Measurements from ENCODE around the gene RCAN1. TPM values are rescaled to one million over a fixed set of nuclear protein-coding genes. Genes with fewer than 3 reads are reported as not detected.

RCAN1 gene
- total RNA-seq, 1 experiment from 2014 or later: 5.4 TPM

GRCh38 chr21:34534522-34534921 lies 80.4 kb downstream of the RCAN1 start:
- ChIA-PET CTCF (no interaction called here), POLR2A (ENCODE audit: low non-redundant PET) (interaction anchor here (0.6 kb wide), 1 partner anchor 104 kb away, joined by 3 read pairs; no protein-coding TSS in a partner anchor)
- H3K27ac ChIP-seq (ENCODE audit: low read depth, low read length, poor library complexity, severe bottlenecking): no peak overlapping the region
- no peak for DNase-seq (ENCODE audit: low spot score)
- H3K4me1 ChIP-seq (ENCODE audit: insufficient read depth, low read length, poor library complexity, severe bottlenecking): no peaks in the 10 kb centered on the region
- H3K36me3 ChIP-seq (ENCODE audit: insufficient read depth, low read length, poor library complexity, severe bottlenecking): no peaks in the 10 kb centered on the region
- TF ChIP-seq EZH2 (IDR thresholded peaks at IDR 0.05; ENCODE audit: borderline replicate concordance, low read depth, low read length, poor library complexity, severe bottlenecking): no peak
- TF ChIP-seq, protein P1, sequence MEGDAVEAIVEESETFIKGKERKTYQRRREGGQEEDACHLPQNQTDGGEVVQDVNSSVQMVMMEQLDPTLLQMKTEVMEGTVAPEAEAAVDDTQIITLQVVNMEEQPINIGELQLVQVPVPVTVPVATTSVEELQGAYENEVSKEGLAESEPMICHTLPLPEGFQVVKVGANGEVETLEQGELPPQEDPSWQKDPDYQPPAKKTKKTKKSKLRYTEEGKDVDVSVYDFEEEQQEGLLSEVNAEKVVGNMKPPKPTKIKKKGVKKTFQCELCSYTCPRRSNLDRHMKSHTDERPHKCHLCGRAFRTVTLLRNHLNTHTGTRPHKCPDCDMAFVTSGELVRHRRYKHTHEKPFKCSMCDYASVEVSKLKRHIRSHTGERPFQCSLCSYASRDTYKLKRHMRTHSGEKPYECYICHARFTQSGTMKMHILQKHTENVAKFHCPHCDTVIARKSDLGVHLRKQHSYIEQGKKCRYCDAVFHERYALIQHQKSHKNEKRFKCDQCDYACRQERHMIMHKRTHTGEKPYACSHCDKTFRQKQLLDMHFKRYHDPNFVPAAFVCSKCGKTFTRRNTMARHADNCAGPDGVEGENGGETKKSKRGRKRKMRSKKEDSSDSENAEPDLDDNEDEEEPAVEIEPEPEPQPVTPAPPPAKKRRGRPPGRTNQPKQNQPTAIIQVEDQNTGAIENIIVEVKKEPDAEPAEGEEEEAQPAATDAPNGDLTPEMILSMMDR (conservative IDR thresholded peaks at IDR 0.05; ENCODE audit: low read depth, low read length): no peak
- H3K27me3 ChIP-seq (replicated peaks; ENCODE audit: insufficient read depth, low read depth, low read length, poor library complexity): no peaks in the 10 kb centered on the region
- intact Hi-C loops (cut with micrococcal nuclease; ENCODE audit: unreplicated experiment): no loop called here
- no TSS peak for BruUV-seq (replicated peaks)
- no peak overlapping the region for H3K4me3 ChIP-seq (ENCODE audit: low read depth, low read length, poor library complexity, severe bottlenecking)
- H3K9me3 ChIP-seq (ENCODE audit: low read depth, low read length, poor library complexity, severe bottlenecking): no peaks in the 10 kb centered on the region

GRCh38 chr21:34533938-34534337 lies 81.0 kb downstream of the RCAN1 start:
- ChIA-PET POLR2A (ENCODE audit: low non-redundant PET) (no interaction called here), CTCF (no interaction called here)
- no peak overlapping the region for H3K4me3 ChIP-seq (ENCODE audit: low read depth, low read length, poor library complexity, severe bottlenecking)
- no peaks in the 10 kb centered on the region for H3K4me1 ChIP-seq (ENCODE audit: insufficient read depth, low read length, poor library complexity, severe bottlenecking)
- H3K9me3 ChIP-seq (ENCODE audit: low read depth, low read length, poor library complexity, severe bottlenecking): no peaks in the 10 kb centered on the region
- TF ChIP-seq EZH2 (IDR thresholded peaks at IDR 0.05; ENCODE audit: borderline replicate concordance, low read depth, low read length, poor library complexity, severe bottlenecking): no peak
- TF ChIP-seq, protein P1 (conservative IDR thresholded peaks at IDR 0.05; ENCODE audit: low read depth, low read length): no peak
- BruUV-seq (replicated peaks): no TSS peak
- DNase-seq (ENCODE audit: low spot score): no peak
- H3K27me3 ChIP-seq (replicated peaks; ENCODE audit: insufficient read depth, low read depth, low read length, poor library complexity): no peaks in the 10 kb centered on the region
- no peak overlapping the region for H3K27ac ChIP-seq (ENCODE audit: low read depth, low read length, poor library complexity, severe bottlenecking)
- intact Hi-C loops (cut with micrococcal nuclease; ENCODE audit: unreplicated experiment): no loop called here
- no peaks in the 10 kb centered on the region for H3K36me3 ChIP-seq (ENCODE audit: insufficient read depth, low read length, poor library complexity, severe bottlenecking)

DNA sequence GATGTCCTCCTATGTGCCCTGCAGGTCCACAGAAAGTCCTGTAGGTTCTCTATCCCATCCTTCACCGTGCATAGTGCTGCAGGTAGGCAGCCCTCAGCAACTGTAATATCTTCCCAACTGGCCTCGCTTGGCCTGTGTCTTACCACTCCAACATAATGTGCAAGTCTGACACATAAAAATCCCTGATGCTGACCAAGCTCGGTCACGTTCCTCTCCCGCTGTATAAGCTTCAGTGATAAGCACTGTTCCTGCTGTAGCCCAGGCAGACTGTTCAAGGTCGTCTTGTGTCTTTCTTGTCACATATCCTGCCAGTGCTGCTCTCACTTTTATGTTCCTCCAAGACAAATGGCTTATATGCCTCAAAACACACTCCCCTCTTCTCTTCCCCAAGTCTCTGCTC lies 83.5 kb downstream of the RCAN1 start:
- intact Hi-C loops (cut with micrococcal nuclease; ENCODE audit: unreplicated experiment): no loop called here
- CTCF ChIA-PET: no interaction called here

More for the DNA sequence above, 83.5 kb downstream of the RCAN1 start:
- no peak overlapping the region for H3K27ac ChIP-seq (ENCODE audit: low read depth, low read length, poor library complexity, severe bottlenecking)
- no peak for DNase-seq (ENCODE audit: low spot score)
- no peaks in the 10 kb centered on the region for H3K27me3 ChIP-seq (replicated peaks; ENCODE audit: insufficient read depth, low read depth, low read length, poor library complexity)
- no peak overlapping the region for H3K4me3 ChIP-seq (ENCODE audit: low read depth, low read length, poor library complexity, severe bottlenecking)
- no peaks in the 10 kb centered on the region for H3K36me3 ChIP-seq (ENCODE audit: insufficient read depth, low read length, poor library complexity, severe bottlenecking)
- TF ChIP-seq, protein P1 (conservative IDR thresholded peaks at IDR 0.05; ENCODE audit: low read depth, low read length): no peak
- no peak for TF ChIP-seq EZH2 (IDR thresholded peaks at IDR 0.05; ENCODE audit: borderline replicate concordance, low read depth, low read length, poor library complexity, severe bottlenecking)
- no peaks in the 10 kb centered on the region for H3K4me1 ChIP-seq (ENCODE audit: insufficient read depth, low read length, poor library complexity, severe bottlenecking)
- H3K9me3 ChIP-seq (ENCODE audit: low read depth, low read length, poor library complexity, severe bottlenecking): no peaks in the 10 kb centered on the region
- POLR2A ChIA-PET (ENCODE audit: low non-redundant PET): no interaction called here
- no TSS peak for BruUV-seq (replicated peaks)
